ENCODE results near the gene MDM2.

Gene MDM2

GRCh38 chr12:68807576-68808387, at the start of gene MDM2:
Gene MDM2, plus strand, starts transcription at chr12:68808177. Its CDS starts 301 bp downstream, at chr12:68808478.
- Histone ChIP-seq H3K36me3 (ENCODE audit: control insufficient read depth, insufficient read depth, low read length) (peaks cover 2% of the 10 kb centered on the region), H3K4me1 (ENCODE audit: control insufficient read depth, insufficient read depth, low read length) (peaks cover 5% of the 10 kb centered on the region), H3K27ac (ENCODE audit: low read depth, low read length) (peak within 1 kb of the TSS; percentile 86), H3K27me3 (ENCODE audit: control insufficient read depth, insufficient read depth, low read length) (no peaks in the 10 kb centered on the region), H3K9ac (ENCODE audit: low read length) (peak within 1 kb of the TSS; percentile 62), H3K4me3 (ENCODE audit: low read length) (peak within 1 kb of the TSS; percentile 71)

- no peak overlapping the region for H3K27ac ChIP-seq (ENCODE audit: low read depth, low read length)
- no peaks in the 10 kb centered on the region for H3K27me3 ChIP-seq (ENCODE audit: control insufficient read depth, insufficient read depth, low read length)
- H3K4me1 ChIP-seq (ENCODE audit: control insufficient read depth, insufficient read depth, low read length), result no peaks in the 10 kb centered on the region
- H3K36me3 ChIP-seq (ENCODE audit: control insufficient read depth, insufficient read depth, low read length), result peaks cover 7% of the 10 kb centered on the region
- no peak overlapping the region for H3K9ac ChIP-seq (ENCODE audit: low read length)
- H3K4me3 ChIP-seq (ENCODE audit: low read length), result no peak overlapping the region
These were observed 48.1 kb upstream of the MDM2 start for GRCh38 chr12:68759852-68760251.

DNA sequence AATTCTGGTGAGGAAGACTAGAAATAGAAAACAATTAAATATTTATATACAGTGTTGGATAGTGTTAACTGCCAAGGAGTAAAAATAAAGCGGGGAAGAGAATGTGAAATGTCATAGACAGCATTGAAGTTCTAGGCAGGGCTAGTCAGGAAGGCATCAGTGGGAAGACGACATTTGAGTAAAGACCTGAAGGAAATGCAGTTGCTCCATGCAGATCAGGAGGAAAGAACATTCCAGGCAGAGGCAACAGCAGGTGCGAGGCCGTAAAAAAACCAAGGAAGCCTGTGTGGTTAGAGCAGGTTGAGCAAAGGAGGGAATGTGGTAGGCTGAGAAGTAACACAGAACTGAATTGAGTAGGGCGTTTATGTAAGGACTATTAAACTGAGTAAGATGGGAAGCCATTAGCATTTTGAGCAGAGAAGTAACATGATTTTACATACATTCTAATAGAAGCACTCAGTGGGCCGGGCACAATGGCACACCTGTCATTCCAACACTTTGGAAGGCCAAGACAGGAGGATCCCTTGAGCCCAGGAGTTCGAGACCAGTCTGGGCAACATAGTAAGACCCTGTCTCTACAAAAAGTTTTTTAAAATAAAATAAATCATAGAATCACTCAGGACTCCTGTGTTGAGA, 47.1 kb upstream of the MDM2 start:
- Histone ChIP-seq H3K9ac (ENCODE audit: low read length) (no peak overlapping the region), H3K4me1 (ENCODE audit: control insufficient read depth, insufficient read depth, low read length) (no peaks in the 10 kb centered on the region), H3K4me3 (ENCODE audit: low read length) (no peak overlapping the region), H3K27ac (ENCODE audit: low read depth, low read length) (no peak overlapping the region), H3K27me3 (ENCODE audit: control insufficient read depth, insufficient read depth, low read length) (no peaks in the 10 kb centered on the region), H3K36me3 (ENCODE audit: control insufficient read depth, insufficient read depth, low read length) (peaks cover 4% of the 10 kb centered on the region)

GRCh38 chr12:68761442-68761812, 46.5 kb upstream of the MDM2 start:
- no peaks in the 10 kb centered on the region for H3K4me1 ChIP-seq (ENCODE audit: control insufficient read depth, insufficient read depth, low read length)
- no peak overlapping the region for H3K27ac ChIP-seq (ENCODE audit: low read depth, low read length)
- no peak overlapping the region for H3K9ac ChIP-seq (ENCODE audit: low read length)
- H3K4me3 ChIP-seq (ENCODE audit: low read length), result no peak overlapping the region
- peaks cover 4% of the 10 kb centered on the region for H3K36me3 ChIP-seq (ENCODE audit: control insufficient read depth, insufficient read depth, low read length)
- no peaks in the 10 kb centered on the region for H3K27me3 ChIP-seq (ENCODE audit: control insufficient read depth, insufficient read depth, low read length)

- no peak overlapping the region for H3K4me3 ChIP-seq (ENCODE audit: low read length)
- no peaks in the 10 kb centered on the region for H3K4me1 ChIP-seq (ENCODE audit: control insufficient read depth, insufficient read depth, low read length)
- no peak overlapping the region for H3K27ac ChIP-seq (ENCODE audit: low read depth, low read length)
- no peaks in the 10 kb centered on the region for H3K27me3 ChIP-seq (ENCODE audit: control insufficient read depth, insufficient read depth, low read length)
- H3K36me3 ChIP-seq (ENCODE audit: control insufficient read depth, insufficient read depth, low read length), result peaks cover 4% of the 10 kb centered on the region
- no peak overlapping the region for H3K9ac ChIP-seq (ENCODE audit: low read length)
These were observed 45.9 kb upstream of the MDM2 start for GRCh38 chr12:68761901-68762630.

GRCh38 chr12:68762691-68763090, 45.3 kb upstream of the MDM2 start:
- Histone ChIP-seq H3K4me3 (ENCODE audit: low read length) (no peak overlapping the region), H3K36me3 (ENCODE audit: control insufficient read depth, insufficient read depth, low read length) (peaks cover 4% of the 10 kb centered on the region), H3K27me3 (ENCODE audit: control insufficient read depth, insufficient read depth, low read length) (no peaks in the 10 kb centered on the region), H3K9ac (ENCODE audit: low read length) (no peak overlapping the region), H3K4me1 (ENCODE audit: control insufficient read depth, insufficient read depth, low read length) (no peaks in the 10 kb centered on the region), H3K27ac (ENCODE audit: low read depth, low read length) (no peak overlapping the region)

GRCh38 chr12:68765696-68766095, 42.3 kb upstream of the MDM2 start:
- Histone ChIP-seq H3K27ac (ENCODE audit: low read depth, low read length) (no peak overlapping the region), H3K36me3 (ENCODE audit: control insufficient read depth, insufficient read depth, low read length) (peaks cover 4% of the 10 kb centered on the region), H3K27me3 (ENCODE audit: control insufficient read depth, insufficient read depth, low read length) (no peaks in the 10 kb centered on the region), H3K4me3 (ENCODE audit: low read length) (no peak overlapping the region), H3K4me1 (ENCODE audit: control insufficient read depth, insufficient read depth, low read length) (no peaks in the 10 kb centered on the region), H3K9ac (ENCODE audit: low read length) (no peak overlapping the region)

GRCh38 chr12:68766646-68767045, 41.3 kb upstream of the MDM2 start:
- Histone ChIP-seq H3K36me3 (ENCODE audit: control insufficient read depth, insufficient read depth, low read length) (peaks cover 2% of the 10 kb centered on the region), H3K27me3 (ENCODE audit: control insufficient read depth, insufficient read depth, low read length) (no peaks in the 10 kb centered on the region)

DNA sequence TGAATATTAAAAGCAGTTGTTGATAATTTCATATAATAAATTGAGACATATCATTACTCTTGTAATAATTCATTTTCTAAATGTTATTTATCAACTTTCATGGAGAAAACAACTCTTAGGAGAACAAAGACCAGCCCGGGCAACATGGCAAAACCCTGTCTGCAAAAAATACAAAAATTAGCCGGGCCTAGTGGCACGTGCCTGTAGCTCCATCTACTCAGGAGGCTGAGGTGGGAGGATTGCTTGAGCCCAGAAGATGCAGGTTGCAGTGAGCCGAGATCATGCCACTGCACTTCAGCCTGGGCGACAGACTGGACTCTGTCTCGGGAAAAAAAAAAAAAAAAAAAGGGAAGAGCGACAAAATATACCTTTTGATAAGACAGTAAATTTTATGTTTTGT, 40.8 kb upstream of the MDM2 start:
- no peak overlapping the region for H3K9ac ChIP-seq (ENCODE audit: low read length)
- H3K27me3 ChIP-seq (ENCODE audit: control insufficient read depth, insufficient read depth, low read length), result no peaks in the 10 kb centered on the region
- no peak overlapping the region for H3K27ac ChIP-seq (ENCODE audit: low read depth, low read length)
- H3K4me3 ChIP-seq (ENCODE audit: low read length), result no peak overlapping the region
- peaks cover 2% of the 10 kb centered on the region for H3K36me3 ChIP-seq (ENCODE audit: control insufficient read depth, insufficient read depth, low read length)
- no peaks in the 10 kb centered on the region for H3K4me1 ChIP-seq (ENCODE audit: control insufficient read depth, insufficient read depth, low read length)

More at GRCh38 chr12:68766646-68767045, 41.3 kb upstream of the MDM2 start:
- H3K4me1 ChIP-seq (ENCODE audit: control insufficient read depth, insufficient read depth, low read length), result no peaks in the 10 kb centered on the region
- H3K9ac ChIP-seq (ENCODE audit: low read length), result no peak overlapping the region
- no peak overlapping the region for H3K27ac ChIP-seq (ENCODE audit: low read depth, low read length)
- H3K4me3 ChIP-seq (ENCODE audit: low read length), result no peak overlapping the region

GRCh38 chr12:68768431-68768939, 39.5 kb upstream of the MDM2 start:
- Histone ChIP-seq H3K4me1 (ENCODE audit: control insufficient read depth, insufficient read depth, low read length) (no peaks in the 10 kb centered on the region), H3K9ac (ENCODE audit: low read length) (no peak overlapping the region), H3K27me3 (ENCODE audit: control insufficient read depth, insufficient read depth, low read length) (no peaks in the 10 kb centered on the region), H3K27ac (ENCODE audit: low read depth, low read length) (no peak overlapping the region), H3K36me3 (ENCODE audit: control insufficient read depth, insufficient read depth, low read length) (peaks cover 2% of the 10 kb centered on the region), H3K4me3 (ENCODE audit: low read length) (no peak overlapping the region)

GRCh38 chr12:68769941-68770340, 38.0 kb upstream of the MDM2 start:
- no peak overlapping the region for H3K4me3 ChIP-seq (ENCODE audit: low read length)
- H3K27ac ChIP-seq (ENCODE audit: low read depth, low read length), result no peak overlapping the region
- no peaks in the 10 kb centered on the region for H3K36me3 ChIP-seq (ENCODE audit: control insufficient read depth, insufficient read depth, low read length)
- no peaks in the 10 kb centered on the region for H3K27me3 ChIP-seq (ENCODE audit: control insufficient read depth, insufficient read depth, low read length)
- H3K9ac ChIP-seq (ENCODE audit: low read length), result no peak overlapping the region
- H3K4me1 ChIP-seq (ENCODE audit: control insufficient read depth, insufficient read depth, low read length), result no peaks in the 10 kb centered on the region

DNA sequence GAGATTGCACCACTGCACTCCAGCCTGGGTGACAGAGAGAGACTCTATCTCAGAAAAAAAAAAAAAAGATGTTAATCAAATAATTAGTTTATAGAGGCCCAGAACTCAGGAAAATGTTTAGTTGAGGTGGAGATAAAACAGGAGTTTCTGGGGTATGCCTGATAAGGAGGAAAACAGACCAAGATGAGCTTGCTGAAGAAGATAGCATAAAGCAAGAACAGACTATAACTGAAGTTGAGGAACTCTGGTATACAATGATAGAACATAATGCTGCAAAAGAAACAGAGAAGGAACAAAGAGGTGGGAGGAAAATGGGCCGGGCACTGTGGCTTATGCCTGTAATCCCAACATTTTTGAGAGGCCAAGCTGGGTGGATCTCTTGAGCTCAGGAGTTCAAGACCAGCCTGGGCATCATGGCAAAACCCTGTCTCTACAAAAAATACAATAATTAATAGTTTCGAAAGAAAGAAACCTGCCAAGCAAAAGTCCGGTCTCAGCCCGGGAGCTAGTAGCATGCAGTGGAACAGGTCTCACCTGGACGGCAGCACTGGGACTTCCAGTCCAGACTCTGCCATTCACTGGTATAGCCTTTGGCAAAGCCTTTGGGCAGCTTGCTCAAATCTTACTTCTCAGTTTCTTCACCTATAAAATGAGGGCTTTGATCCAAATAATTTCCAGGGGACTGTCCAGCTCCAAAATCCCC, 36.6 kb upstream of the MDM2 start:
- H3K36me3 ChIP-seq (ENCODE audit: control insufficient read depth, insufficient read depth, low read length), result no peaks in the 10 kb centered on the region
- H3K4me3 ChIP-seq (ENCODE audit: low read length), result no peak overlapping the region
- no peak overlapping the region for H3K9ac ChIP-seq (ENCODE audit: low read length)
- no peaks in the 10 kb centered on the region for H3K4me1 ChIP-seq (ENCODE audit: control insufficient read depth, insufficient read depth, low read length)
- no peak overlapping the region for H3K27ac ChIP-seq (ENCODE audit: low read depth, low read length)
- no peaks in the 10 kb centered on the region for H3K27me3 ChIP-seq (ENCODE audit: control insufficient read depth, insufficient read depth, low read length)

Measured in rectal smooth muscle tissue (tissue), 1 donor.